ENCODE measurements around the gene CNTN5.

CNTN5 gene

GRCh38 chr11:99171330-99171729, 150.6 kb downstream of the CNTN5 start:
- DNase-seq = no peak

- no peak for DNase-seq
Observed at GRCh38 chr11:99176430-99176829, 155.7 kb downstream of the CNTN5 start.

- peak; percentile 7 for DNase-seq
Observed at GRCh38 chr11:99177446-99177845, 156.7 kb downstream of the CNTN5 start.

- no peak for DNase-seq
Observed at GRCh38 chr11:99184146-99184545, 163.4 kb downstream of the CNTN5 start.

GRCh38 chr11:99188221-99188620, 167.5 kb downstream of the CNTN5 start:
- DNase-seq = no peak

GRCh38 chr11:99192716-99193115, 172.0 kb downstream of the CNTN5 start:
- no peak for DNase-seq

- DNase-seq = no peak
Observed at GRCh38 chr11:99197477-99197876, 176.7 kb downstream of the CNTN5 start.

- no peak for DNase-seq
Observed at GRCh38 chr11:99198215-99198614, 177.5 kb downstream of the CNTN5 start.

- peak; percentile 8 for DNase-seq
Observed at GRCh38 chr11:99199341-99199740, 178.6 kb downstream of the CNTN5 start.

- no peak for DNase-seq
Observed at GRCh38 chr11:99200720-99201119, 180.0 kb downstream of the CNTN5 start.

- no peak for DNase-seq
Observed at GRCh38 chr11:99208813-99209212, 188.1 kb downstream of the CNTN5 start.

GRCh38 chr11:99229544-99229943, 208.8 kb downstream of the CNTN5 start:
- no peak for DNase-seq

- no peak for DNase-seq
Observed at GRCh38 chr11:99234534-99234933, 213.8 kb downstream of the CNTN5 start.

- DNase-seq = no peak
Observed at GRCh38 chr11:99238401-99238800, 217.7 kb downstream of the CNTN5 start.

- DNase-seq = no peak
Observed at GRCh38 chr11:99240192-99241030, 219.7 kb downstream of the CNTN5 start.

- DNase-seq = no peak
Observed at GRCh38 chr11:99241066-99241465, 220.3 kb downstream of the CNTN5 start.

- peak; percentile 16 for DNase-seq
Observed at GRCh38 chr11:99244613-99245012, 223.9 kb downstream of the CNTN5 start.

GRCh38 chr11:99246199-99246598, 225.4 kb downstream of the CNTN5 start:
- no peak for DNase-seq

GRCh38 chr11:99256614-99257013, 235.9 kb downstream of the CNTN5 start:
- no peak for DNase-seq

GRCh38 chr11:99257131-99257530, 236.4 kb downstream of the CNTN5 start:
- no peak for DNase-seq

- peak; percentile 71 for DNase-seq
Observed at GRCh38 chr11:99260696-99261095, 239.9 kb downstream of the CNTN5 start.

GRCh38 chr11:99268886-99269285, 248.1 kb downstream of the CNTN5 start:
- DNase-seq = no peak

- DNase-seq = no peak
Observed at GRCh38 chr11:99271527-99271926, 250.8 kb downstream of the CNTN5 start.

- peak; percentile 6 for DNase-seq
Observed at GRCh38 chr11:99275521-99275920, 254.8 kb downstream of the CNTN5 start.

- no peak for DNase-seq
Observed at GRCh38 chr11:99277281-99277680, 256.5 kb downstream of the CNTN5 start.

Data from fibroblast of skin of back (primary cell).